Osteocyte (in vitro differentiated cells): ENCODE results near the gene PDCD2. TPM values are rescaled to one million over a fixed set of nuclear protein-coding genes. Genes with fewer than 3 reads are reported as not detected.

Experiments
- DNase-seq: peaks from one replicate; pipeline ENCODE4 v3.0.0; 2021; ENCODE audit warnings: mixed read lengths; ENCODE audit not compliant: unreplicated experiment; ENCODE audit errors: extremely low spot score
- H3K27ac Mint-ChIP-seq: one replicate; pipeline ENCODE4 v1.8.0; 2021; ENCODE audit warnings: mild to moderate bottlenecking, mixed read lengths; ENCODE audit not compliant: unreplicated experiment
- H3K27me3 Mint-ChIP-seq: one replicate; pipeline ENCODE4 v1.8.0; 2021; ENCODE audit warnings: mixed read lengths; ENCODE audit not compliant: unreplicated experiment
- H3K36me3 Mint-ChIP-seq: one replicate; pipeline ENCODE4 v1.8.0; 2021; ENCODE audit warnings: mixed read lengths; ENCODE audit not compliant: unreplicated experiment
- H3K4me1 Mint-ChIP-seq: one replicate; pipeline ENCODE4 v1.8.0; 2021; ENCODE audit warnings: mixed read lengths; ENCODE audit not compliant: unreplicated experiment
- H3K4me3 Mint-ChIP-seq: one replicate; pipeline ENCODE4 v1.8.0; 2021; ENCODE audit warnings: mild to moderate bottlenecking, moderate library complexity, mixed read lengths; ENCODE audit not compliant: unreplicated experiment
- H3K9me3 Mint-ChIP-seq: one replicate; pipeline ENCODE4 v1.8.0; 2021; ENCODE audit warnings: mixed read lengths; ENCODE audit not compliant: unreplicated experiment
- CTCF ChIP-seq: fragments of 200-600 bp; sonication (generic); IDR thresholded peaks from 2 replicates; pipeline ENCODE4 v1.5.0; 2021; ENCODE audit warnings: antibody characterized with exemption, mild to moderate bottlenecking, moderate library complexity
- total RNA-seq: library from RNA; stranded (reverse); gene quantifications from 2 replicates; pipeline ENCODE4 v1.2.1, GENCODE V29; 2021

The PDCD2 gene
- total RNA-seq, 1 donor from 2014 or later: 60.7 TPM

DNA sequence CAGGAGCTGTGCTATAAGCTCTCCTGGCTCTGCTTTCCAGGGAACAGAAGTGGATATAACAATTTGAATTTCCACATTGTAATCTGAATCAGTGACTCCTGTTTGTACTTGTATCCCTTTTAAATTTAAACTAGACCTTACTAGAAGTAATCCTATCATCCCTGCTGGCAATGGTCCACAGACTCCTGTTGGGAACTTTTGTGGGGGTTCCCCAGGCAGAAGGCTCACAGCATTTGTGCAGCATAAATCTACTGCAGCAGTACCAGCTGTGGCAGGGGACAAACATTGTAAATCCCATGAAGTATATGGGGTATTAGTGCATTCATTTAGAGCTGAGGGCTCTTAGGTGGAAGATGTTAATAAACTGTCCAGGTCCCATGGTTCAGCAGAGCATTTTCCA lies 12.0 kb upstream of the PDCD2 start:
- TF ChIP-seq CTCF: no peak
- Mint-ChIP-seq H3K27me3 (peaks cover 27% of the 10 kb centered on the region), H3K27ac (no peak overlapping the region), H3K36me3 (no peaks in the 10 kb centered on the region), H3K4me1 (no peaks in the 10 kb centered on the region), H3K9me3 (peaks cover 18% of the 10 kb centered on the region), H3K4me3 (no peak overlapping the region)
- no peak for DNase-seq

- DNase-seq: no peak
- Mint-ChIP-seq H3K27ac (no peak overlapping the region), H3K4me1 (no peaks in the 10 kb centered on the region), H3K36me3 (peaks cover 2% of the 10 kb centered on the region), H3K9me3 (peaks cover 34% of the 10 kb centered on the region), H3K4me3 (no peak overlapping the region), H3K27me3 (peaks cover 16% of the 10 kb centered on the region)
- TF ChIP-seq CTCF: no peak
These were observed 6.3 kb upstream of the PDCD2 start for GRCh38 chr6:170590725-170591124.

GRCh38 chr6:170584954-170585498 lies 589 bp upstream of the PDCD2 start:
- DNase-seq: no peak
- Mint-ChIP-seq H3K27ac (peak overlapping the region; percentile 96), H3K27me3 (peaks cover 6% of the 10 kb centered on the region), H3K36me3 (peaks cover 19% of the 10 kb centered on the region), H3K4me3 (peak overlapping the region; percentile 99), H3K4me1 (peaks cover 14% of the 10 kb centered on the region), H3K9me3 (peaks cover 5% of the 10 kb centered on the region)
- no peak for TF ChIP-seq CTCF

- peak overlapping the region; percentile 89 for H3K4me3 Mint-ChIP-seq
- peaks cover 28% of the 10 kb centered on the region for H3K36me3 Mint-ChIP-seq
- DNase-seq: no peak
- peak overlapping the region; percentile 81 for H3K27ac Mint-ChIP-seq
- no peak for TF ChIP-seq CTCF
- peaks cover 14% of the 10 kb centered on the region for H3K4me1 Mint-ChIP-seq
- H3K27me3 Mint-ChIP-seq: peaks cover 6% of the 10 kb centered on the region
- H3K9me3 Mint-ChIP-seq: no peaks in the 10 kb centered on the region
These were observed 669 bp downstream of the PDCD2 start for GRCh38 chr6:170583756-170584180.

DNA sequence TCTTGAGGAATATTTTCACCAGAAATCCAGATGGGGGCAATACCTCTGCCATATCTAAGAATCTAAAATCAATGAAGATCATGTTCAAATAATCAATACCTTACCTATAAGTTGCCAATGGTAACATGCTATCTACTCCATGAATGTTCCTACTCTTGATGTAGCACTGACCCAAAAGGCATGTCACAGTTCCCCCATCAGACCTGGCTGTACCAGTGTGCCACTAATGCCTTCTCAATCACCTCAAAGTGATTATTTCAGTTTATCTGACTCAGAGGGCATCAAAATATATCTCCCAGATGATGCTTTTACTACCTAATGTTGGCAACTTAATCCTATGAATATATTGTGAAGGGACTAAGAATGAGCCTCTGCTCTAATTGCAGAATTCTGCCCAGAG lies 5.5 kb downstream of the PDCD2 start:
- no peaks in the 10 kb centered on the region for H3K9me3 Mint-ChIP-seq
- peaks cover 34% of the 10 kb centered on the region for H3K36me3 Mint-ChIP-seq
- no peaks in the 10 kb centered on the region for H3K27me3 Mint-ChIP-seq
- no peak overlapping the region for H3K4me3 Mint-ChIP-seq
- H3K4me1 Mint-ChIP-seq: peaks cover 5% of the 10 kb centered on the region
- TF ChIP-seq CTCF: no peak
- DNase-seq: no peak
- peak overlapping the region; percentile 10 for H3K27ac Mint-ChIP-seq
